CD14-positive monocyte (primary cell): ENCODE results near the gene NMS. TPM values are rescaled to one million over a fixed set of nuclear protein-coding genes. Genes with fewer than 3 reads are reported as not detected.

Source experiments
- DNase-seq, 3 donors: peaks; one replicate each; pipeline ENCODE4 v3.0.0-alpha.2; 2011 to 2022
- H2AFZ ChIP-seq: 2 replicates; pipeline ENCODE4 v1.6.0; 2012; ENCODE audit warnings: mild to moderate bottlenecking, low read depth, low read length, inconsistent platforms; ENCODE audit not compliant: insufficient read depth, poor library complexity, severe bottlenecking
- H3K27ac ChIP-seq, 2 donors: 1 replicate in 1 of 2; 2 replicates in 1 of 2; pipeline ENCODE4 v1.5.1; 2012 to 2013; ENCODE audit warnings: low read length in 2 of 2, control low read depth in 1 of 2, inconsistent platforms in 1 of 2, low read depth in 1 of 2, mild to moderate bottlenecking in 1 of 2
- H3K27me3 ChIP-seq, 2 donors: one replicate each; pipeline versions ENCODE4 v1.6.0 to v1.6.1; 2011 to 2013; ENCODE audit warnings: low read length in 2 of 2; ENCODE audit not compliant: control insufficient read depth in 2 of 2, insufficient read depth in 2 of 2
- H3K36me3 ChIP-seq, 2 donors: replicated peaks in 1 of 2; 1 replicate in 1 of 2; 2 replicates in 1 of 2; pipeline versions ENCODE4 v1.5.1 to v1.6.1; 2012 to 2013; ENCODE audit warnings: low read length in 2 of 2, control low read depth in 1 of 2, inconsistent platforms in 1 of 2, mild to moderate bottlenecking in 1 of 2; ENCODE audit not compliant: insufficient read depth in 2 of 2, control insufficient read depth in 1 of 2
- H3K4me1 ChIP-seq, 2 donors: 1 replicate in 1 of 2; 2 replicates in 1 of 2; pipeline versions ENCODE4 v1.5.1 to v1.6.1; 2012 to 2013; ENCODE audit warnings: low read length in 2 of 2, control low read depth in 1 of 2, inconsistent platforms in 1 of 2, mild to moderate bottlenecking in 1 of 2, moderate library complexity in 1 of 2; ENCODE audit not compliant: insufficient read depth in 2 of 2, control insufficient read depth in 1 of 2
- H3K4me2 ChIP-seq: replicated peaks from 2 replicates; pipeline ENCODE3; 2012; ENCODE audit warnings: low read length, moderate library complexity, mild to moderate bottlenecking; ENCODE audit not compliant: poor library complexity, severe bottlenecking; ENCODE audit errors: extremely low read depth
- H3K4me3 ChIP-seq, 3 experiments: fragments of 200-600 bp in 1 of 3; sonication (generic) in 1 of 3; replicated peaks in 1 of 3; 1 replicate in 2 of 3; 2 replicates in 1 of 3; pipeline ENCODE4 v1.5.1; 2011 to 2013; ENCODE audit warnings: low read length in 3 of 3, mild to moderate bottlenecking in 3 of 3, control low read depth in 2 of 3, low read depth in 2 of 3, inconsistent platforms in 1 of 3, moderate library complexity in 1 of 3
- H3K79me2 ChIP-seq: 2 replicates; pipeline ENCODE4 v1.6.0; 2012; ENCODE audit warnings: mild to moderate bottlenecking, control low read depth, inconsistent platforms, low read length, moderate library complexity; ENCODE audit not compliant: insufficient read depth
- H3K9ac ChIP-seq: 2 replicates; pipeline ENCODE4 v1.6.0; 2017; ENCODE audit warnings: low read length, mild to moderate bottlenecking; ENCODE audit not compliant: insufficient read depth, poor library complexity, severe bottlenecking
- H3K9me3 ChIP-seq, 2 donors: replicated peaks in 1 of 2; 1 replicate in 1 of 2; 2 replicates in 1 of 2; pipeline versions ENCODE4 v1.5.1 to v1.6.1; 2012 to 2013; ENCODE audit warnings: low read length in 2 of 2, control low read depth in 1 of 2; ENCODE audit not compliant: control insufficient read depth in 1 of 2, insufficient read depth in 1 of 2
- H4K20me1 ChIP-seq: 2 replicates; pipeline ENCODE4 v1.6.0; 2012; ENCODE audit warnings: mild to moderate bottlenecking, low read length, control low read depth, moderate library complexity; ENCODE audit not compliant: insufficient read depth
- H3K27ac Mint-ChIP-seq, 7 donors: one replicate each; pipeline ENCODE4 v1.8.0; 2020; ENCODE audit warnings: mild to moderate bottlenecking in 7 of 7, mixed read lengths in 7 of 7, moderate library complexity in 6 of 7, inconsistent platforms in 2 of 7
- H3K27me3 Mint-ChIP-seq, 3 donors: one replicate each; pipeline ENCODE4 v1.8.0; 2021 to 2022; ENCODE audit warnings: low read depth in 3 of 3, mild to moderate bottlenecking in 3 of 3, mixed read lengths in 3 of 3, moderate library complexity in 3 of 3, inconsistent platforms in 1 of 3
- H3K36me3 Mint-ChIP-seq, 2 donors: one replicate each; pipeline ENCODE4 v1.8.0; 2020; ENCODE audit warnings: mixed read lengths in 2 of 2, inconsistent platforms in 1 of 2, mild to moderate bottlenecking in 1 of 2
- H3K4me1 Mint-ChIP-seq: one replicate; pipeline ENCODE4 v1.8.0; 2020; ENCODE audit warnings: mild to moderate bottlenecking, mixed read lengths
- H3K4me3 Mint-ChIP-seq, 2 donors: one replicate each; pipeline ENCODE4 v1.8.0; 2020; ENCODE audit warnings: mild to moderate bottlenecking in 2 of 2, mixed read lengths in 2 of 2, moderate library complexity in 1 of 2
- H3K9me3 Mint-ChIP-seq, 7 donors: one replicate each; pipeline ENCODE4 v1.8.0; 2020 to 2022; ENCODE audit warnings: mixed read lengths in 7 of 7, mild to moderate bottlenecking in 6 of 7, moderate library complexity in 6 of 7, inconsistent platforms in 2 of 7
- CTCF ChIP-seq: fragments of 200-600 bp; IDR thresholded peaks from one replicate; pipeline ENCODE4 v1.8.0; 2022; ENCODE audit warnings: antibody characterized with exemption, mild to moderate bottlenecking
- WGBS: methylation state at CpG from one replicate; pipeline ENCODE4 v1.1.5; 2013; ENCODE audit warnings: missing lambda C conversion rate; ENCODE audit not compliant: insufficient coverage; 5-methylcytosine and 5-hydroxymethylcytosine counted together
- intact Hi-C, 2 donors: fragments of 100-400 bp; cut with micrococcal nuclease; formaldehyde crosslinking; loops; one replicate each; pipeline versions ENCODE4 v1.15.0 to v1.15.1; 2023
- polyA plus RNA-seq, 3 donors: library from polyadenylated mRNA; depleted of rRNA in 1 of 3; unstranded in 2 of 3; stranded (reverse) in 1 of 3; fragments of 300-500 nt in 2 of 3; fragments of >200 nt in 1 of 3; fragmentation: Illumina TruSeq in 2 of 3; gene quantifications; 1 replicate in 2 of 3; 2 replicates in 1 of 3; pipeline ENCODE4 v1.2.3, GENCODE V29; 2012 to 2021

Gene NMS
- polyA plus RNA-seq, 3 donors: not detected

GRCh38 chr2:100423631-100424030, 46.7 kb upstream of the NMS start:
- no peaks in the 10 kb centered on the region for H3K27me3 ChIP-seq
- Mint-ChIP-seq H3K4me1 (peaks cover 62% of the 10 kb centered on the region), H3K27me3 (peaks cover 0 to 6% (median 5%) of the 10 kb centered on the region in 3 donors), H3K4me3 (no peak overlapping the region), H3K36me3 (no peaks in the 10 kb centered on the region), H3K9me3 (no peaks in the 10 kb centered on the region), H3K27ac (no peak overlapping the region)
- no peak overlapping the region for H3K27ac ChIP-seq
- H3K9me3 ChIP-seq: no peaks in the 10 kb centered on the region
- intact Hi-C loops: no loop called here
- peaks cover 58 to 63% of the 10 kb centered on the region in 2 donors for H3K4me1 ChIP-seq
- TF ChIP-seq CTCF: no peak
- no peak overlapping the region for H2AFZ ChIP-seq
- no peak overlapping the region for H3K4me3 ChIP-seq
- no peak overlapping the region for H3K9ac ChIP-seq
- H4K20me1 ChIP-seq: no peaks in the 10 kb centered on the region
- no peak for DNase-seq
- H3K36me3 ChIP-seq: no peaks in the 10 kb centered on the region
- no peaks in the 10 kb centered on the region for H3K79me2 ChIP-seq
- no CpG with 5 or more reads among the region's 1 CpG for WGBS
- H3K4me2 ChIP-seq: no peak overlapping the region

GRCh38 chr2:100424277-100424875, 45.9 kb upstream of the NMS start:
- Histone ChIP-seq H3K4me1 (peaks cover 58 to 63% of the 10 kb centered on the region in 2 donors), H3K9ac (no peak overlapping the region), H3K4me2 (no peak overlapping the region), H3K79me2 (no peaks in the 10 kb centered on the region), H2AFZ (no peak overlapping the region), H3K36me3 (no peaks in the 10 kb centered on the region), H3K4me3 (no peak overlapping the region), H3K27ac (no peak overlapping the region), H3K9me3 (no peaks in the 10 kb centered on the region), H3K27me3 (no peaks in the 10 kb centered on the region), H4K20me1 (no peaks in the 10 kb centered on the region)
- Mint-ChIP-seq H3K4me1 (peaks cover 63% of the 10 kb centered on the region), H3K9me3 (no peaks in the 10 kb centered on the region), H3K36me3 (no peaks in the 10 kb centered on the region), H3K4me3 (no peak overlapping the region), H3K27ac (no peak overlapping the region), H3K27me3 (peaks cover 0 to 6% (median 5%) of the 10 kb centered on the region in 3 donors)
- TF ChIP-seq CTCF: no peak
- no CpG with 5 or more reads among the region's 4 CpGs for WGBS
- no peak for DNase-seq
- intact Hi-C loops: no loop called here
